GM18502 (cell line): ENCODE measurements around the gene NFIA.
"Not testable (repeated sequence)": the region's sequence is repeated elsewhere in the genome, so short reads cannot be mapped to it uniquely, and the experiment has no call there.

ENCODE experiments used
- ATAC-seq: cut with Tn5 transposase; IDR thresholded peaks from one replicate; pipeline ENCODE4 v1.9.1; 2021; ENCODE audit warnings: mild to moderate bottlenecking; ENCODE audit not compliant: unreplicated experiment, poor library complexity

The NFIA gene

GRCh38 chr1:61460191-61460590, 377.8 kb downstream of the NFIA start:
- ATAC-seq, result no peak

DNA sequence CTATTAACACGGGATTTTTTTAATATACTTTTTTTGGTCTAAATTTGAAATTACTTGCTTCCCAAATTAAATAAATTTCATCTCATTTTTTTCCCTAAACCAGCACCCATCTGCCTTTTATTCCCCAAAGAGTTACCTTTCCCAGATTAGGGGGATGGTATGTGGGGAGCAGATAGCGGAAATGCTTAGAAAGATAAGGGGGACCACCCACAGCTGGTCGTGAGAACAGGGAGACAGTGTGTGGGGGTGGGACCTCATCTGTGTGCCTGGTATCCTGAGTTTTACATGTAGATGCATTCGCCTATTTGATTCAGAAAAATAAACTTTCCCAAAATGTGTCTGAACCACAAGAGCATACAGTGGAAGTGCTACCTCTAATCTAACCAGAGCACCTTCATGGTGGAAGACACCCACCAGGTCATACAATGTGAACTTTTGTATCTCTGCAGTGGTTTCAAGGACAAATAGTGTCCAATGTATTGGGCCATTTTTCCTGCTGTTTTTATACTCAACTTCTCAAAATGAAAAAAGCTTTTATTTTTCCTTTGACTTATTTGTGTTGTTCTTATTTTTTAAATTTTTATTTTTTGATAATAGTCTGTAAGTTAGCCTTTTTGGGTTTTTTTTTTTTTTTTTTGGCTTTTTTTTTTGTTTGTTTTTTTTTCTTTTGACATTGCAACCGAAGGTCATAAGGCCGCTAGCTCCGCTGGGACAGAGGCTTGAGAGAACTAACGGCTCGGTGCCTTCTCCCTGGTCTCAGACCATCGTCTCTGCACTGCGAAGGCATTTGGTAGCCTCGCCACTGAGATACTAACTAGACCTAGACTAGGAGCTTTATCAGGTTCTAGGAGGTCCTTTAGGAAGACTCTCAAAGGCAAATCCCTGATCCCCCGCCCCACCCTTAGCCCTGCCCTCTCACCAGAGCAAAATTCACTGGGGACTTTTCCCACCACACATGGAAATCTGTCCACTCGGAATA, 379.3 kb downstream of the NFIA start:
- no peak for ATAC-seq

GRCh38 chr1:61462628-61463027, 380.3 kb downstream of the NFIA start:
- ATAC-seq, result no peak

DNA sequence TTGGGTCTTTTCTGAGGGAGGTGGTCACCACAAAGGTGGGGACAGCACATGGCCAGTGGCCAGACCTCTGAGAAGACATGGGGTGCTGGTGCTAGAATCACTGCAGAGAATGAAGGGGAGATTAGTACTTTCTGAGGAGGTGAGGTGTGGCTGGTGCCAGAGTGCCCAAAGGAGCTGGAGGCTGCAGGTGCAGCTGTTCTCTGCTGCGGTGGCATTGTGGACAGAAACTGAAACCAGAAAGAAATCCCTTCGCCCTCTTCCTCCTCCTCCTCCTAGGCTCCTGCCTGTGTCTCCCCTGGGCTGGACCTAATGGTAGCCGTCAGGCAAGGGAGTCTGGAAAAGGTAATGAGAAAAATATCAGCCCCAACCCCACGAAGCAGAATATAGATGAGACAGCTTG, 380.9 kb downstream of the NFIA start:
- no peak for ATAC-seq

GRCh38 chr1:61467836-61468235, 385.5 kb downstream of the NFIA start:
- not testable (repeated sequence) for ATAC-seq

GRCh38 chr1:61469365-61469764, 387.0 kb downstream of the NFIA start:
- ATAC-seq, result no peak

- no peak for ATAC-seq
Measured at GRCh38 chr1:61472876-61473275, 390.5 kb downstream of the NFIA start.

DNA sequence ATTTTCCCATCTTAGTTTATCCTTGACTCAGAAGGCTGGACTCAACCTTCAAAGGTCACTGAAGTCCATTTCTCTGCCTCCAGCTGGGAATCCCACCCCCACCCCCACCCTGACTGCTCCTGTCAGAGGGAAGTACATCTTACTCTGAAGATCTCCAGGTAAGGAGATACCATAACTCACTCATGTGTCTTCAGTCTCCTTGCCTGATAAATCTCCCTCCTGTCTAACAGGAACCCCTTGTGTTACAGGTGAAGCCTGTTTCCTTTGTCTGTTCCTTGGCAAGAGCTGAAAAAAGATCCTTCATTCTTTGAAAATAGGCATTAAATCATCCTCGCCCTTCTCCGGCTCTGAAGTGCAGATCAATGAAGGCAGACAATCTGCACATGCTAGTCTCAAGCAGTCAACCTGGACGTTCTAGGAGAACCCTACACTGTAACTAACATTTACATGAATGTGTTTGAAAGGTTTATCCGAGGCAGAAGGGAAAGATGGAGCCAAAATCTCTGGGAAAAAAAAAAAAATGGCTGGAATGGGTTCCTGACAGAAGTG, 392.0 kb downstream of the NFIA start:
- ATAC-seq, result no peak

GRCh38 chr1:61474963-61475362, 392.6 kb downstream of the NFIA start:
- no peak for ATAC-seq

- no peak for ATAC-seq
Measured at GRCh38 chr1:61477301-61477700, 394.9 kb downstream of the NFIA start.

GRCh38 chr1:61480273-61480935, 398.0 kb downstream of the NFIA start:
- ATAC-seq, result no peak

DNA sequence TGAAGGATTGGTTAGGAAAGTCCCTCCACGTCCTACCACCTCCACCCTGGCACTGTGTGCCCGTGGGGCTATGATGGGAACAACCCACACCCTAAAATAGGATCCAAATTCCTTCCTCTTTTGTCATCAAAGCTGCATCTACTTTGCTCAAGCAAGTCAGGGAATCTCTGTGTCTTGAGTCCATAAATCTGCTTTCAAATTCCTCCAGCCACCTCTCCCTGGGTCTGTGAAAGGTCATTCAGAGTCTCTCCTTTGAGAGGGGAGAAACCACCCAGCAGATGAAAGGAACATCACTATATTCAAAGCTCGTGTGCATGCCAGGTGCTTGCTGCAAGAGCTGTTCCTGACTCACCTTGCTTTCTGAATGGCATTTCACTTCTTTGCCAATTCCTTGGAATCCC, 399.0 kb downstream of the NFIA start:
- no peak for ATAC-seq

GRCh38 chr1:61482170-61482734, 399.9 kb downstream of the NFIA start:
- ATAC-seq, result no peak

DNA sequence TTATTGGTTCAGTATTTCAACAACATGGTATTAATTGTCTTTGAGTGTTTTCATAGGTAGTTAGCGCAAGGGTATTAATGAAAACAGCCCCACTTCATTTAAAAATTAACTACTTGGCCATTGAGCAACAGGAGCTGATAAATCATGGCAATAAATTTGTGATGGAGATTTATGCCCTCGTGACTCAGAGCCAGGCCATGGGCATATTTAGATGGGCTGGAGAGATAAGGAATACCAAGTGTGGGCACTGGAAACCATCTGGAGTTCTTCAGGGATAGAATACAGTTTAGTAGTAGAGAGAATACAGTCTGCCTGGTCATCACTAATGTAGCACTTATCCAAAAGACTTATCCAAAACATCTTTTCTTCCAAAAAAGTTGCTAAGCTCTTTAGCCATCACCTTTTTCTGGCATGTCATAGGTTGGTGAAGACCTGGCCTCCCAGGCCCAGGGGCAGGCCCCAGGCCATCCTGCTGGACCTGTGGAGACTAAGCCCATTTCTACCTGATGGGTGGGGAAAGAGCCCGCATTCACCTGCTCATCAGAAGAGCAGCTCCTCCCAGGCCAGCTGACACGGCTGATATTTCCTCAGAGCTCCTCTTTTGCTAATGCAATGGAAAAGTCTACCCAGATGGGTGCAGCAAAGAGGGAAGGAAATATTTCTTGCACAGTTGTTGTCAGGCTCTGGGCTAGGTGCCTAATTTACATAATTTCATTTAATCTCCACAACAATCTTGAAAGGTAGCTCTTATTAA, 404.6 kb downstream of the NFIA start:
- ATAC-seq, result no peak

DNA sequence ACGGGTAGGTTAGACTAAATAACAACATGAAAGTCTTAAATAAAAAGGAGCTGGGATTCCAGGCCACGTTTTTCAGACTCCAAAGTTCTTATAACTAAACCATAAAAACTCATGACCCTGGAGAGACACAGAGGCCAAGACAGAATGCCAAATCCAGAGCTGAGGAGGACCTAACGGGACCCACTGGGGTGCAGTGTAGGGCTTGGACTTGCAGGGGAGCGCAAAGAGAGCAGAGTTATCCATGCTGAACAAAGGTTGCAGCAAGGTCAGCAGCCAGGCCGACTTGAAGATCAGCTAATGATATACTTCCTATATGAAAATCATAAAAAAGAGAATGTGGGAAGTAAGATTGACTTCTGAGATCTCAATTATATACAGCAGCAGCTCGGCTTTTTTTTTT, 405.4 kb downstream of the NFIA start:
- ATAC-seq, result no peak

DNA sequence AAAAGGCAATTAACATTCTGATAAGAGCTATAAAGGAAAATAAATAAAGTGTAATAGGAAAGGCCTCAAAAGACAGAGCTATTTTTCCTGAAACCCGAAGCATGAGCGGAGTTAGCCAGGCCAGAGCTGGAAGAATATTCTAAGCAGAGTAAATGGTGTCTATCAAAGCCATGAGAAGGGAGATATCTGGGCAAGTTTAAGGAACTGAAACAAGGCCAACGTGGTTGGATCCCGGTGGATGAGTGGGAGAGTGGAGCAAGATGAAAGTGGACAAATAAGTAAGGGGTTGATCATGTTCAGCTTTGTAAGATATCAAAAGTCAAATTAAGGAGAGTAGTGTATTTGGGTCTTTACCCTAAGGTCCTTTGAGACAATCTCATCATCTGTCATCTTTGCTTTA, 408.6 kb downstream of the NFIA start:
- ATAC-seq, result no peak

GRCh38 chr1:61491497-61491896, 409.1 kb downstream of the NFIA start:
- no peak for ATAC-seq

- no peak for ATAC-seq
Measured at GRCh38 chr1:61494000-61494399, 411.6 kb downstream of the NFIA start.

GRCh38 chr1:61496501-61496900, 414.1 kb downstream of the NFIA start:
- no peak for ATAC-seq

- ATAC-seq, result no peak
Measured at GRCh38 chr1:61497013-61497412, 414.7 kb downstream of the NFIA start.
